Body of pancreas (tissue), 4 donors: ENCODE data around the gene DACH1. TPM values are rescaled to one million over a fixed set of nuclear protein-coding genes. Genes with fewer than 3 reads are reported as not detected.

ENCODE experiments used
- ATAC-seq: fragments of 150-250 bp; one replicate; pipeline ENCODE4 v1.9.1; 2016
- DNase-seq, 4 donors: peaks; one replicate each; pipeline ENCODE4 v3.0.0-alpha.2; 2019
- H3K27ac ChIP-seq, 4 donors: fragments of 200-600 bp; sonication (generic); 1 replicate in 3 of 4; 2 replicates in 1 of 4; pipeline versions ENCODE4 v1.5.1 to v1.6.1; 2016 to 2019; ENCODE audit warnings: mild to moderate bottlenecking in 1 of 4, mixed read lengths in 1 of 4, moderate library complexity in 1 of 4
- H3K27me3 ChIP-seq, 2 donors: fragments of 200-600 bp; sonication (generic); one replicate each; pipeline ENCODE4 v1.6.0; 2016; ENCODE audit warnings: mild to moderate bottlenecking in 1 of 2
- H3K36me3 ChIP-seq, 2 donors: fragments of 200-600 bp; sonication (generic); replicated peaks in 1 of 2; 2 replicates each; pipeline ENCODE4 v1.5.1; 2016; ENCODE audit warnings: low read depth in 2 of 2; ENCODE audit not compliant: insufficient read depth in 1 of 2
- H3K4me1 ChIP-seq: fragments of 200-600 bp; sonication (generic); one replicate; pipeline ENCODE4 v1.6.0; 2016
- H3K4me3 ChIP-seq, 2 donors: fragments of 200-600 bp; sonication (generic); 1 replicate in 1 of 2; 2 replicates in 1 of 2; pipeline ENCODE4 v1.5.1; 2016 to 2019
- H3K9me3 ChIP-seq, 3 donors: fragments of 200-600 bp; sonication (generic); 1 replicate in 2 of 3; 2 replicates in 1 of 3; pipeline ENCODE4 v1.5.1; 2016
- POLR2A ChIP-seq, 3 donors: fragments of 450-650 bp; IDR thresholded peaks; one replicate each; pipeline ENCODE4 v1.6.1; 2016; ENCODE audit warnings: antibody characterized with exemption in 3 of 3, mild to moderate bottlenecking in 2 of 3
- WGBS, 2 donors: methylation state at CpG; one replicate each; pipeline ENCODE4 v1.1.5; 2017; 5-methylcytosine and 5-hydroxymethylcytosine counted together
- intact Hi-C: fragments of 100-400 bp; cut with DNase I; formaldehyde crosslinking; loops from one replicate; pipeline ENCODE4 v1.15.1; 2023
- total RNA-seq, 2 donors: library from RNA; depleted of rRNA; stranded (reverse); fragments of >200 nt; gene quantifications; one replicate each; pipeline ENCODE4 v1.1.0, GENCODE V29; 2016
- TF ChIP-seq, protein P1 (sequence below), 7 experiments: fragments of 450-650 bp in 4 of 7; fragments of 200-600 bp in 3 of 7; sonication (generic) in 3 of 7; IDR thresholded peaks; one replicate each; pipeline ENCODE4 v1.5.1; 2016 to 2019; ENCODE audit warnings: antibody characterized with exemption in 7 of 7

Gene DACH1
- total RNA-seq, 2 donors from 2014 or later, result 2.9 to 3.3 TPM

DNA sequence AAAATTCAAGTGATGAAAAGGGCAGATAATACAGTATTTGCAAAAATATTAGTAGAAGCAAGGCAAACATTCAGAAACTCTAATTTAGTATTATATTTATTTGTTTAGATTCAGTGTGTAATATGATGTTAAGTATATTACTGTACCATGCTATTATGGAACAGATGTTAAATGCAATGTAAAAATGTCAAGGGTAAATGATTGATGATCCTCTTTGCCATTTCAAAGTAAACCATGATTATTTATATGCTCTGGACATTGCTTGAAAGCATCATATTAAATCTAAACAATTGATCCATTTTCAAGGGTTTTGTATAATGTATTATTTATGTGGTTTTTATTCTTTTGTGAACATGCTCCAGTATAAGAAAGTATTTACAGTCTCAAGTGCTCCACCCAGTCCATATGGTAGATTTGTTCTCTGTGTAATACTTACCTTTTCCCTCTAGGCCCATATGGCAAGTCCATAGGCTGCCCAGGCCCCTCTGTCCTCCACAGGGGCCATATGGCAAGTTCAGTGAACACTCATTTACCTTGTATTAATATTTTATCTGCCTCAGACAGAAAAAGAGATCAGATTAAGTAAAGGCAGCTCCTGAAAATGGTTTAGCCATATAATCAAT lies 353.5 kb downstream of the DACH1 start:
- no peak overlapping the region for H3K4me3 ChIP-seq
- ATAC-seq (no peak), DNase-seq (no peak)
- no peaks in the 10 kb centered on the region for H3K36me3 ChIP-seq
- intact Hi-C loops, result no loop called here
- no peaks in the 10 kb centered on the region for H3K27me3 ChIP-seq
- TF ChIP-seq, protein P1, sequence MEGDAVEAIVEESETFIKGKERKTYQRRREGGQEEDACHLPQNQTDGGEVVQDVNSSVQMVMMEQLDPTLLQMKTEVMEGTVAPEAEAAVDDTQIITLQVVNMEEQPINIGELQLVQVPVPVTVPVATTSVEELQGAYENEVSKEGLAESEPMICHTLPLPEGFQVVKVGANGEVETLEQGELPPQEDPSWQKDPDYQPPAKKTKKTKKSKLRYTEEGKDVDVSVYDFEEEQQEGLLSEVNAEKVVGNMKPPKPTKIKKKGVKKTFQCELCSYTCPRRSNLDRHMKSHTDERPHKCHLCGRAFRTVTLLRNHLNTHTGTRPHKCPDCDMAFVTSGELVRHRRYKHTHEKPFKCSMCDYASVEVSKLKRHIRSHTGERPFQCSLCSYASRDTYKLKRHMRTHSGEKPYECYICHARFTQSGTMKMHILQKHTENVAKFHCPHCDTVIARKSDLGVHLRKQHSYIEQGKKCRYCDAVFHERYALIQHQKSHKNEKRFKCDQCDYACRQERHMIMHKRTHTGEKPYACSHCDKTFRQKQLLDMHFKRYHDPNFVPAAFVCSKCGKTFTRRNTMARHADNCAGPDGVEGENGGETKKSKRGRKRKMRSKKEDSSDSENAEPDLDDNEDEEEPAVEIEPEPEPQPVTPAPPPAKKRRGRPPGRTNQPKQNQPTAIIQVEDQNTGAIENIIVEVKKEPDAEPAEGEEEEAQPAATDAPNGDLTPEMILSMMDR (IDR thresholded peaks at IDR 0.05), result no peak
- no peak for TF ChIP-seq POLR2A (IDR thresholded peaks at IDR 0.05)
- no peak overlapping the region for H3K27ac ChIP-seq
- no peaks in the 10 kb centered on the region for H3K9me3 ChIP-seq
- no peaks in the 10 kb centered on the region for H3K4me1 ChIP-seq

DNA sequence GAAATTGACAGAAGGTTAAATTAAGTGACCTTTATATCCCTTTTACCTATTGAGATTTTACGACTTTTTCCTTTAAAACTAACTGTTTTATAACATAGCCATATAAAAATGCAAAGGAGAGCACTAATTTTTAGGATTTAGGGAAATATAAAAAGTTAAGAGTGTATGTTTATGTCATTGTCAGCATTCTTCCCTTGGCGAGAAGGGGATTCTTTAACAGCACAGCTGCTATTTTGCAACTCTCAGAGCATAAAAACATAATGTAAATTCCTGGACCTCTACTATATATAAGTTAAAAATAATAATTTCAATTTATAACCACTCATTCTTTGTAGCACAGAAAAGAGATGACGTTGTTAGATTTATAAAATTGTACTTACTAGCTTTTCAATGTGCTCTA lies 363.2 kb downstream of the DACH1 start:
- H3K9me3 ChIP-seq, result no peaks in the 10 kb centered on the region
- no peaks in the 10 kb centered on the region for H3K36me3 ChIP-seq
- no peaks in the 10 kb centered on the region for H3K27me3 ChIP-seq
- H3K4me1 ChIP-seq, result no peaks in the 10 kb centered on the region
- TF ChIP-seq, protein P1 (IDR thresholded peaks at IDR 0.05), result no peak
- no peak for TF ChIP-seq POLR2A (IDR thresholded peaks at IDR 0.05)
- WGBS, 2 donors, result 56 to 65% methylated on average over 3 of the region's 3 CpGs
- no peak overlapping the region for H3K4me3 ChIP-seq
- ATAC-seq (no peak), DNase-seq (no peak)
- intact Hi-C loops, result no loop called here
- H3K27ac ChIP-seq, result no peak overlapping the region

DNA sequence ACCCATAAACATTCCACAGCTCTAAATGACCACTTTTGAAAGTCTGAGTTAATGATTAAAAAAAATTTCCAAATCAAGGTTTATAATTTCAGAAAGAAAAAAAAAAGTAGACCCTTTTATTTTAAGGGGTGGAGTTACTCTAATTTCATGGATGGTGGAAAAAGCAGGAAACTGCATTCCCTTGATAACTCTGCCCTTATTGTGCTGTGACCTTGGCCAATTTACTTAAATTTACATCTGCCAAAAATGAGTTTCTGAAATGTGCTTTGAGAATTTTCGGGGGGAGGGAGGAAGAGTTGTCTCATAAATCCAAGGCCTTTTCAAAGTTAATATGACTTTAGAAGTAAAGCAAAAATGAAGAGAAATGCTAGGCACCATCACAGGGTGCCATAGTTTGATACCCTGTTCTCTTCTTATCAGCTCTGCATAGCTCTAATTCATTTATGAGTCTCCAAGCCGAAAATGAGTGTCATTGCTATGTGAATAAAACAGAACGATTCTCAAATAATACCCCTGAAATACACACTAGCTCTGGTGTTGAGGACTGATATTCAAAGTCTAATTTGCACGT lies 367.0 kb downstream of the DACH1 start:
- H3K9me3 ChIP-seq, result no peaks in the 10 kb centered on the region
- no peaks in the 10 kb centered on the region for H3K4me1 ChIP-seq
- no peak for ATAC-seq
- 57 to 61% methylated on average over 4 of the region's 4 CpGs for WGBS, 2 donors
- no peaks in the 10 kb centered on the region for H3K36me3 ChIP-seq
- H3K27ac ChIP-seq, result no peak overlapping the region
- TF ChIP-seq, protein P1 (IDR thresholded peaks at IDR 0.05), result no peak
- no peak for TF ChIP-seq POLR2A (IDR thresholded peaks at IDR 0.05)
- no peak for DNase-seq
- H3K4me3 ChIP-seq, result no peak overlapping the region
- H3K27me3 ChIP-seq, result no peaks in the 10 kb centered on the region
- intact Hi-C loops, result no loop called here

DNA sequence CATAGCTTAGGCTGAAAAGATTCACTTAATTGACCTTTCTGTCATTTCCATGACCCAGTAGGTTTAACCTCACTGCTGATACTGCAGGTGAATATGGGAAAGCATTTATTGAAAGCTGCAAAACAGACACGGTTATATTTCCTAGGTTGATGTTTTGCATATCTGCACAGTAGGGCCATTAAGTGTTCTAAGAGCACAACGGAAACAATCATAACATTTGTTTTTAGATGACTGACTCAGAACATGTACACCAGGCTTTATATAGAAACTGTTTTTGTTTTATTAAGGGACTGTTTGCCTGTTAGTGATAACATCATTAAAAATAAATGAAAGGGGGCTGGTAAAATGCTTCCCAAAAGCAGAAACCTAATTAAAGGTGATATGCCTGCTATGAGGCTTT lies 367.8 kb downstream of the DACH1 start:
- intact Hi-C loops, result no loop called here
- no peak for ATAC-seq
- no peaks in the 10 kb centered on the region for H3K4me1 ChIP-seq
- no peaks in the 10 kb centered on the region for H3K27me3 ChIP-seq
- H3K36me3 ChIP-seq, result no peaks in the 10 kb centered on the region
- H3K9me3 ChIP-seq, result no peaks in the 10 kb centered on the region
- WGBS, 2 donors, result 44 to 46% methylated on average over 2 of the region's 2 CpGs
- DNase-seq, result no peak
- no peak overlapping the region for H3K27ac ChIP-seq
- TF ChIP-seq, protein P1 (IDR thresholded peaks at IDR 0.05), result no peak
- TF ChIP-seq POLR2A (IDR thresholded peaks at IDR 0.05), result no peak
- H3K4me3 ChIP-seq, result no peak overlapping the region

DNA sequence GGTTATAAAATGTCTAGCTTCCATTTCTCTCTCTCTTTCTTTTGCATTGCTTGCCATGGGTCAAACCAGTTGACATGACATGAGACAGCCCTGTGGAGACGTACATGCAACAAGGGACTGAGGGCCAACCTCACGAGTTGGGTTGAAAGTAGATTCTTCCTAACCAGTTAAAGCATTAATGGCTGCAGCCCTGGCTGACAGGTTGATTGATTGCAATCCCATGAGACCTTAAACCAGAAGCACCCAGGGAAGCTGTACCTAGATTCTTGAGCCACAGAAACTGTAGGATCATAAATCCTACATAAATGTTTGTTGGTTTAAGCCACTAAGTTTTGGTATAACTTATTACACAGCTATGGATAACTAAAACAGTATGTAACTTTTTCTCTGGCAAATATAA lies 373.8 kb downstream of the DACH1 start:
- H3K27me3 ChIP-seq, result no peaks in the 10 kb centered on the region
- TF ChIP-seq, protein P1 (IDR thresholded peaks at IDR 0.05), result no peak
- TF ChIP-seq POLR2A (IDR thresholded peaks at IDR 0.05), result no peak
- ATAC-seq (no peak), DNase-seq (no peak)
- no peaks in the 10 kb centered on the region for H3K36me3 ChIP-seq
- intact Hi-C loops, result no loop called here
- H3K4me1 ChIP-seq, result no peaks in the 10 kb centered on the region
- H3K4me3 ChIP-seq, result no peak overlapping the region
- no peak overlapping the region for H3K27ac ChIP-seq
- no peaks in the 10 kb centered on the region for H3K9me3 ChIP-seq
- 41 to 70% methylated on average over 2 of the region's 2 CpGs for WGBS, 2 donors
